ENCODE data around the gene ICA1. TPM values are rescaled to one million over a fixed set of nuclear protein-coding genes. Genes with fewer than 3 reads are reported as not detected.

ICA1 gene
- total RNA-seq, 1 experiment from 2014 or later: 31.5 TPM

DNA sequence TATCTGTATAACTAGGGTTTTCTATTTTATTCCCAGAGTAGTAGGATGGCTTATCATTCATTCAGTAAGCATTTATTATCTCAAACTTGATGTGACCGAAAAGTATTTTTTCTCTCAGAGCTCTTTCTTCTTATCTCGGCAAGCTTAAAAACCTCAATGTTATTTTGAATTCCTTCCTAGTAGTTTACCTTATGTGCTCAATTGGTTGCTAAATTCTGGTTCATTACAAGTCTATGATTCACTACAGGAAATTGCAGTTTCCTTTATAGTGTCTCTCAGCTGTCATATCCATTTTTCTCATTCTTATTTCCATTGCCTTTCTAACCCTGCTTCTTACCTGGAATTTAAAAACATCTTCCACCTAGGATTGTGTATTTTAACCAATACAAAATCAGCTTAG is 12.6 kb upstream of the ICA1 start:
- TF ChIP-seq, protein P1, sequence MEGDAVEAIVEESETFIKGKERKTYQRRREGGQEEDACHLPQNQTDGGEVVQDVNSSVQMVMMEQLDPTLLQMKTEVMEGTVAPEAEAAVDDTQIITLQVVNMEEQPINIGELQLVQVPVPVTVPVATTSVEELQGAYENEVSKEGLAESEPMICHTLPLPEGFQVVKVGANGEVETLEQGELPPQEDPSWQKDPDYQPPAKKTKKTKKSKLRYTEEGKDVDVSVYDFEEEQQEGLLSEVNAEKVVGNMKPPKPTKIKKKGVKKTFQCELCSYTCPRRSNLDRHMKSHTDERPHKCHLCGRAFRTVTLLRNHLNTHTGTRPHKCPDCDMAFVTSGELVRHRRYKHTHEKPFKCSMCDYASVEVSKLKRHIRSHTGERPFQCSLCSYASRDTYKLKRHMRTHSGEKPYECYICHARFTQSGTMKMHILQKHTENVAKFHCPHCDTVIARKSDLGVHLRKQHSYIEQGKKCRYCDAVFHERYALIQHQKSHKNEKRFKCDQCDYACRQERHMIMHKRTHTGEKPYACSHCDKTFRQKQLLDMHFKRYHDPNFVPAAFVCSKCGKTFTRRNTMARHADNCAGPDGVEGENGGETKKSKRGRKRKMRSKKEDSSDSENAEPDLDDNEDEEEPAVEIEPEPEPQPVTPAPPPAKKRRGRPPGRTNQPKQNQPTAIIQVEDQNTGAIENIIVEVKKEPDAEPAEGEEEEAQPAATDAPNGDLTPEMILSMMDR (IDR thresholded peaks at IDR 0.05; ENCODE audit: unreplicated experiment): no peak
- DNase-seq (ENCODE audit: unreplicated experiment): peak; percentile 13
- ChIA-PET CTCF (interaction anchor here (0.9 to 4.6 kb wide), 5 partner anchors 10 to 21 kb away, joined by 3 to 51 read pairs (median 4); no protein-coding TSS in a partner anchor), POLR2A (interaction anchor here (1.3 to 2.1 kb wide), 3 partner anchors 10 to 13 kb away, joined by 3 to 11 read pairs (median 5); partner anchors contain the start of gene ICA1)
- intact Hi-C loops (cut with micrococcal nuclease): loop anchor here (10.0 kb wide), 1 partner anchor 90 kb away; no protein-coding TSS in a partner anchor
- Mint-ChIP-seq H3K27me3 (ENCODE audit: insufficient read depth, unreplicated experiment) (no peaks in the 10 kb centered on the region), H3K4me1 (ENCODE audit: insufficient read depth, unreplicated experiment) (peaks cover 14% of the 10 kb centered on the region), H3K27ac (ENCODE audit: low read depth, unreplicated experiment) (no peak overlapping the region), H3K9me3 (ENCODE audit: unreplicated experiment) (no peaks in the 10 kb centered on the region), H3K36me3 (ENCODE audit: insufficient read depth, unreplicated experiment) (no peaks in the 10 kb centered on the region), H3K4me3 (ENCODE audit: unreplicated experiment) (no peak overlapping the region)
- BruUV-seq (replicated peaks): no TSS peak

DNA sequence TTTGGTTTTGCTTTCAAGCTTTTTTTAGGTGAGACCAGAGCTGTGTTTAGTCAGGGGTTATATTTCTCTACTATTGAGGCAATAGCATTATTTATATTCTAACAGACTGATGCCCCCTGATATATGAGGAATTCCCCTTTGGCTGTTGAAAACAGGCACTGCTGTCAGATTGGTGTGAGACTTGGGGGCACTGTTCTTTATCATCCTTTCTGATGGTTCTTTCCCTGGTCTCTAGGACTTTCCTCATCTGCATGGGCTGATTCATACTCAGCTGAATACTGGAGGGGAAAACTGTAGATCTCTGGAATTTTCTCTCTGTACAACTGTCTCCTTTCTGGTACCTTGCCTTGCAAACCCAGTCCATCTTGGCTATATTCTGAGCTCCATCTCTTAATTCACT is 10.0 kb upstream of the ICA1 start:
- no peak overlapping the region for H3K27ac Mint-ChIP-seq (ENCODE audit: low read depth, unreplicated experiment)
- no peaks in the 10 kb centered on the region for H3K9me3 Mint-ChIP-seq (ENCODE audit: unreplicated experiment)
- H3K27me3 Mint-ChIP-seq (ENCODE audit: insufficient read depth, unreplicated experiment): no peaks in the 10 kb centered on the region
- ChIA-PET CTCF (interaction anchor here (0.6 to 1.6 kb wide), 3 partner anchors 15 to 24 kb away, joined by 3 to 5 read pairs (median 4); no protein-coding TSS in a partner anchor), POLR2A (interaction anchor here (1.2 kb wide), 1 partner anchor 9 kb away, joined by 6 read pairs; no protein-coding TSS in a partner anchor)
- no peaks in the 10 kb centered on the region for H3K36me3 Mint-ChIP-seq (ENCODE audit: insufficient read depth, unreplicated experiment)
- H3K4me3 Mint-ChIP-seq (ENCODE audit: unreplicated experiment): no peak overlapping the region
- H3K4me1 Mint-ChIP-seq (ENCODE audit: insufficient read depth, unreplicated experiment): peaks cover 14% of the 10 kb centered on the region
- DNase-seq (ENCODE audit: unreplicated experiment): no peak
- no TSS peak for BruUV-seq (replicated peaks)
- TF ChIP-seq, protein P1 (IDR thresholded peaks at IDR 0.05; ENCODE audit: unreplicated experiment): no peak
- intact Hi-C loops (cut with micrococcal nuclease): loop anchor here (10.0 kb wide), 1 partner anchor 93 kb away; no protein-coding TSS in a partner anchor

DNA sequence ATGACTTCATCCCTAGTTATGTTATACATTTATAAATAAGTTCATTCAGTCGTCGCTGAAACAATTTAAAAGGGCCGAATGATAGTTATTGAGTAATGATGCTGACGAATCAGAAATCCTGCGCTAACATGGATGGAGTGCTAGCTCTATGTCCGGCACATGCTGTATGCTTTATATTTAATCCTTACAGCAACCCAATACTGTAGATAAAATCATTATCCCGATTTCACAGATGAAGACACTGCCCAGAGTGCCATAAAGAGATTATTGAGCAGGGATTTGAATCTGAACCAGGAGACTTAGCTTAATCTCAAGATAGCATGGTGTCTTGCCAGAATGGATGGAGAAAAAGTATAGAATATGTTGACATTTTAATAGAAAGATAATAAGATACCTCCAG is 1.1 kb upstream of the ICA1 start:
- no peaks in the 10 kb centered on the region for H3K9me3 Mint-ChIP-seq (ENCODE audit: unreplicated experiment)
- POLR2A ChIA-PET: interaction anchor here (0.7 to 2.7 kb wide), 5 partner anchors 8 to 1673 kb away, joined by 3 to 11 read pairs (median 4); no protein-coding TSS in a partner anchor
- no peak for DNase-seq (ENCODE audit: unreplicated experiment)
- no peaks in the 10 kb centered on the region for H3K4me1 Mint-ChIP-seq (ENCODE audit: insufficient read depth, unreplicated experiment)
- H3K27ac Mint-ChIP-seq (ENCODE audit: low read depth, unreplicated experiment): no peak overlapping the region
- H3K27me3 Mint-ChIP-seq (ENCODE audit: insufficient read depth, unreplicated experiment): no peaks in the 10 kb centered on the region
- BruUV-seq (replicated peaks): TSS peak; percentile 65
- peak overlapping the region; percentile 82 for H3K4me3 Mint-ChIP-seq (ENCODE audit: unreplicated experiment)
- intact Hi-C loops (cut with micrococcal nuclease): no loop called here
- H3K36me3 Mint-ChIP-seq (ENCODE audit: insufficient read depth, unreplicated experiment): no peaks in the 10 kb centered on the region
- TF ChIP-seq, protein P1 (IDR thresholded peaks at IDR 0.05; ENCODE audit: unreplicated experiment): no peak
- CTCF ChIA-PET: interaction anchor here (0.5 to 3.1 kb wide), 6 partner anchors 12 to 45 kb away, joined by 3 to 19 read pairs (median 4); no protein-coding TSS in a partner anchor

DNA sequence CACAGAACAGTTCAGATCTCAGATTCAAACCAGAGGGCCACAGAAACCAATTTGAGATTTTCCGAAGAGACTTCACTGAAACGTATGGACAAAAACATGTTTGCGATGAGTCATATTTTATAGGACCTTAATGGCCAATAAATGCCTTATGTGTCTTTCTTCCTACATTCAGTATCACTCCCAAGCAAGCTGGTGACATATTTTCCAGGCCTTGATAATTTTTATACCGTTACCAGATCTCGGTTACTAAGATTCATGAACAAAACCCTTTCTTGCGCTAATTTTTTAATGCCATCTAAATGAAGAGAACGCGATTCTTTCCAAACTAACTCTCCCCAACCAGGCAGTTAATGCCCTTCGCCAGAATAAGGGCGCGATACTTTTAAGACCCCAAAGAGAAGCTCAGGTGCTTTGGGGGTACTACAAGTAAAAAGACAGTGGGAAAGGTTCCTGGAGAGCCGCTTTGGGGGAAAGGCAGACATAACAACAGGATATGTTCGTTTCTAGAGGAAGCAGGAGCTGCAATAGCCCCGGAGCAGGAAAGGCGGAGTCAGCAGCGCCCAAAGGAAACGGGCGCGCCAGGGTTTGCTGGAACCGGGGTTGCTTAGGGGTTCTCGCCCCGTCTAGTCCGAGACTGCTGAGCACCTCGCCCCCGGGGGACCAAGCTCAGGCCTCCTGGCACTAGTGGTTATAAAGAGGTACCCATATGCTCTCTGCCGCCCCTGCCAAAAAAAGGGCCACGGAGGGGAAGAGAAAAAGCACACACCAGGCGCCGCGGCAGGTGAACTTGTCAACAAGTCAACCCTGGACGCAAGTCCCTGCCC is 884 bp downstream of the ICA1 start:
- H3K9me3 Mint-ChIP-seq (ENCODE audit: unreplicated experiment): no peaks in the 10 kb centered on the region
- H3K4me3 Mint-ChIP-seq (ENCODE audit: unreplicated experiment): peak overlapping the region; percentile 82
- intact Hi-C loops (cut with micrococcal nuclease): no loop called here
- TF ChIP-seq, protein P1 (IDR thresholded peaks at IDR 0.05; ENCODE audit: unreplicated experiment): no peak
- ChIA-PET CTCF (interaction anchor here (0.8 to 3.1 kb wide), 4 partner anchors 14 to 583 kb away, joined by 3 to 19 read pairs (median 4); no protein-coding TSS in a partner anchor), POLR2A (interaction anchor here (0.5 to 2.7 kb wide), 10 partner anchors 10 to 693 kb away, joined by 3 to 13 read pairs (median 5); partner anchors contain the start of gene UMAD1)
- no peaks in the 10 kb centered on the region for H3K27me3 Mint-ChIP-seq (ENCODE audit: insufficient read depth, unreplicated experiment)
- BruUV-seq (replicated peaks): TSS peak; percentile 39
- H3K36me3 Mint-ChIP-seq (ENCODE audit: insufficient read depth, unreplicated experiment): no peaks in the 10 kb centered on the region
- H3K4me1 Mint-ChIP-seq (ENCODE audit: insufficient read depth, unreplicated experiment): no peaks in the 10 kb centered on the region
- no peak overlapping the region for H3K27ac Mint-ChIP-seq (ENCODE audit: low read depth, unreplicated experiment)
- DNase-seq (ENCODE audit: unreplicated experiment): peak; percentile 51

Data from MCF 10A (cell line).